HG02885 (cell line): ENCODE measurements around the gene CACNG5.
"Not testable (repeated sequence)": the region's sequence is repeated elsewhere in the genome, so short reads cannot be mapped to it uniquely, and the experiment has no call there.

Source experiments
- ATAC-seq: cut with Tn5 transposase; IDR thresholded peaks from one replicate; pipeline ENCODE4 v1.9.1; 2021; ENCODE audit warnings: mild to moderate bottlenecking; ENCODE audit not compliant: unreplicated experiment, poor library complexity

CACNG5 gene

DNA sequence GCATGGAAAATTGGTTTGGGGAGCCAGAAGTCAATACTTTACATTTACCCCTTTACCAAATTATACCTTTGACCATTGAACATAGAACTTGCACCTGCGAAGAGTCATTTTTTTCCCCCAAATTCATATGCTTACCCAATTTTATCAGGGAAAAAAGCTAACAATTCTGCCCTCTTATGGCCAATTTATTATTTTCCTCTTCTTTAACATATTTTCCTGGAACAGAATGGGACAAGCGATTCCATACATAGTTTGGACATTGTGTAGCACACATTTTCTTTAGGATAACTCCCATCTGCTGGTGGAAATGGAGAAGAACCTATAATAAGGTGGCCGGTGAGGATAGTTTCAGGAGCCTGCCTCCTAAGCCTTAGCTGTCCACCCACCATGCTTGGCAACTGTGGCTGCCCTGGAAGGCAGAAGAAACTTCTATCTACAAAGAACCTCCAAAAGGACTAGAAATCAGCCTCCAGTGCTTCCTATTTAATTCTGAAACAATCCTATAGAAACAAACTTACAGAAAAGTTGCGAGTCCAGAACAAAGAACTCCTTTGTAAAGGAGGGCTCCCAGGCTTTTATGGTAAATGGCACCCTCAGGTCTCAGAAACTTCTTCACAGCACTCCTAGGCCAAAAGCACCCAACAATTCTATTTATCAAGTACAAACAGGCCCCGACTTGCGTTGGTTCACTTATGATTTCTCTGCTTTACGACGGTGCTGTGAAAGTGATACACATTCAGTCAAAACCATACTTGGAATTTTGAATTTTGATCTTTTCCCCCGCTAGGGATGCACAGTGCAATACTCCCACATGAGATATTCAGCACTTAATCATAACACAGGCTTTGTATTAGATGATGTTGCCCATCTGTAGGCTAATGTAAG is 65.5 kb downstream of the CACNG5 start:
- ATAC-seq = no peak

GRCh38 chr17:66903296-66903695 is 68.4 kb downstream of the CACNG5 start:
- not testable (repeated sequence) for ATAC-seq

- no peak for ATAC-seq
These were observed 68.9 kb downstream of the CACNG5 start for GRCh38 chr17:66903781-66904180.

DNA sequence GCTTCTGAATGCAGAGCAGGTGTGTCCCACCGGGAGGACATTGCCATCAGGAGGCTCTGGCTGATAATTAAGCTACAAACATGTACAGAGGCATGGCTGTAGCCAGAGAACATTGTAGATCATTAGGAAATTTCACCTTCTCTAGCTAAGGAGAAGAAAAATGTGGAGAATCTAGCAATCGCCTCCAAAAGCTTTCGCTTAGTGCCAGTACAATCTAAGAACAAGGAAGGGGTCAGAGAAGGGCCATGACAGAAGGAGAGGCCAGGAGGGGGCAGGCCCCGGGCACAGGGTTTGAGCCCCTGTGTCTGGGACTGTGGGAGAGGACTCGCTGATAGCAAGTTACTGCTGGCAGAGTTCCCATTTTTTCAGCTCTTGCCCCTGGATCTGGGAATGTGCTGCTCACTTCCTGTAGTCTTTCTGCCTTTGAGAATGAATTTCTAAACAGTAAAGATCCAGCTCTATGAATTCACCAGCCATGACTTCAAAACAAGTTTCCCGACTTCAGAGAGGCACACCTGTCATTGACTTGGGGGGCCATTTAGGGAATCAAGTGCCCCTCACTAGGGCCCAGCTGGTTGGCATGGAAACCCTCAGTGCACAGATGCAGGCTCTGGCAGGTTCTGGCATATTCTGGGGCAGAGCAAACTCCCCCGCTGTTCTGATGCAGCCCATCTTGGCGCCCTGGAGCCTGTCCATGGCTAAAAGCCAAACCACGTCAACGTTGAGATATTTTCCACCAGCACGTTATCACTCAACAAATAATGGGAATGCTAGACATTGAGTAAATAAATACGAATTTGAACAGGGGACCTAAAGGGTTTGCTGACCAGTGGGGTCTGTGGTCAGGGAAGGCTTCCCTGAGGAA is 70.1 kb downstream of the CACNG5 start:
- no peak for ATAC-seq

DNA sequence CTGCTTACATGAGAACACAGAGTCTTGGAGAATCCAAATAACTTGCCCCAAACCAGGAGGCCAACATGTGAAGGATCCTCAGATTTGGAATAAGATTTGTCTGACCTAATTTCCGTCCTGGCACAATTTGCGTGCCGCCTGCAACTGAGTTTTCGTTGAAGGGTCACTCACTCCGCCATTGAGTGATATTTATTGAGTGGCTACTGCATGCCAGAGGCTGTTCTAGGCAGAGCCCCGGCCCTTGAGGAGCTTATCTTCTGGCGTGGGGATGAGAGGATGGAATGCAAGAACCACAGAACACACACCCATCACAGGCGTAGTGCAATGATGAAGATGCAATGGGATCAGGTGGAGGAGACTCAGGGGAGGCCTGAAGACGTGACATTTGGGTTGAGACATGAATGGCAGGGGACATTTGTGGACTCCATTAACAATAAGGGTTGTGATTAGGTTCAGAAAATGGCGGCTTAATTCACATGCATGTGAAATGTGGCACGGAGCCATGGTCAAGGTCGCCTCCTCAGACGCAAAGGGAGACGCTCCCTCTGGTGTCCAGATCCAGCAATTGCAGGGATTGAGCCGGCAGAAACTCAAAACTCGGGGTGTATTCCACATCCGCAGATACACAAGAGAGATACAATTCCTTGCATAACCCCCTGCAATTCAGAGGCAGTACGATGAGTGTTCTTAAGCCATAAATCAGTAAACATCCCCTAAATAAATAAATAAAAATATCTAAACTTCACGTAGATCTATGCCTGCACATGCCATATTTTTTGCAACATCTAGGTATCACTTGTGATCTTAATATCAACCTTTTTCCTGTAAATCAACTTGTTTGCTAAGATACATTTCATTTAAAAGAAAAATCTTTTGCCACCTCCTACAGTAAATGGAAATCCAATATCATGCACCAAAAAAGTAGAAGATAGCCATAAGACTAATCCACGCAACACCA is 71.7 kb downstream of the CACNG5 start:
- ATAC-seq = no peak

GRCh38 chr17:66909804-66910373 is 75.0 kb downstream of the CACNG5 start:
- no peak for ATAC-seq

DNA sequence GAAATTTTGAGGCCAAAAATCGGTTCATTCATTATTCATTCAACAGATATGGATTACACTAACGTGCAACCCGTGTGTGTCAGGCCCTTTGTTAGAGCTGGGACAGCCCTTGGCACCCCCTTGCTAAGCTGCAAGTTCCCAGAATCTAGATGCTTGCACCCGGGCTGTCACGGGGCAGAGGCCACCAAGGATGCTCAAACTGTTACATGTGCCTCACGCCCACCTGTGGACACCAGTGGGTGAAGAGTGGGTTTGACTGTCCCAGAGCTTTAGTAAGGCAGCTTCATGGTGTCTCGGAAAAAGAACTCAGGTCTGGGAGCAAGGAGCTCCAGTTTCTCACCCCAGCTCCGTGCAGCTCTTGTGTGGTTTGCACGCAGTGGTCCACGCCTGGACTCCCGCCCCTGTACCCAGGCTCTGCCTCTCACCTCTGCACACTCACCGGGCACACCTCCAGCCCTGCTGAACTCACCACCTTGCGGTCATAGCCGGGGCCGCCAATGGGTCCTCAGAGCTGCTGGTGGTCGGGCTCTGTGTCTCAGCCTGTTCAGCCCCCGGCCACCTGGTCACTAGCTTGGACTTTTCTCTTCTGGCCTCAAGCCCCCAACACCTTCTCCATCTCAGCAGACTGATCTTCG is 75.9 kb downstream of the CACNG5 start:
- ATAC-seq = no peak

DNA sequence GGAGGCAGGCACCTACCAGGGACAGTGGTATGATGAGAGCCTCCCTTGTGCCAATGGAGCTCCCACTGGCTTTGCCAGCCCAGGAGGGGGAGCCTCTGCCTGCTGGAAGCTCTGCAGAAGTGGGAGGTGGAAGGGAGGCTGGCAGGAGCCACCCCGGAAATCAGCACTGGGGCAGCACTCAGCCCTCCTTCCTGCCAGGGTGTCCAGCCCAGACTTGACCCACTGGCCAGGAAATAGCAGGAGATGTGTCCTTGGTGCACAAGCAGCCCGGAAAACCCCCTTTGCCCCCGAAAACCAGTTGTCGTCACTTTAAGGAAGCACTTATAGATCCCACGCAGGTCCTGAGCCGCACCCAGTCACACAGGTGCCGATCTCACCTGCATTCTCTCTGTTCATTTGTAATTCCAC is 80.3 kb downstream of the CACNG5 start:
- no peak for ATAC-seq

DNA sequence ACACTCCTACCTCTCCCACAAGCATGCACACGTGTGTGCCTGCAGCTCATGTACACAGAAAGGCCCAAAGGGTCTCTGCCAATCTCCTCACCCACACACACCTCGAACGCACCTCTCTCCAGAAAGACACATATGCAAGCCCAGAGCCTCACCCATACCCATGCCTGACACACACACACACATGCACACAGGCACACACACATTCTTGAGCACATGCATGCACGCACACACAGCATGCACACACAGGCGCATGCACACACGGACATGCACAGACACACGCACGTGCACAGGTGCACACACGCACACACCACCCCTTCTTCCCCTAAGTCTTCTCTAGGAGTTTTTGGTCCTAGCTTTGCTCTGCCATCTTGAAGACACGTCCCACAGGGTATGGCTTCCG is 80.9 kb downstream of the CACNG5 start:
- ATAC-seq = no peak

GRCh38 chr17:66916946-66917345 is 82.0 kb downstream of the CACNG5 start:
- no peak for ATAC-seq

GRCh38 chr17:66918896-66919295 is 84.0 kb downstream of the CACNG5 start:
- no peak for ATAC-seq

DNA sequence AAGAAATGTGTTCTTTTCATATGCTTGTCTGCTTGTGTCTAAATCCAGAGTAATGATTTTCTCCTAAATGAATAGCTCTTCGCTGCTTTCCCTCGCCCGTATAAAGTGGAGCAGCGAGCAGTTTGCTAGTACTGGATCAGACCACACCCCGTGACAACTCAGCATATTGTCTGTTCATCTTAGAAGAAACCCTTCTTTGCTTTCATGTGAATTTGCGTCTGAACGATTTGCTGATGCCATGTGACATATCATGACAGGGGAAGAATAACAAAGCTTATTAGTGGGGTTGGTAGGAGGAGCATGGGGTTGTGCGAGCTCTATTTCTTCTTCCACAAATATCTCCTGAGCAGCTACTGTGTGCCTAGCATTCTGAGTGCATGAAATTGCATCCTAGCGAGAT is 85.5 kb downstream of the CACNG5 start:
- ATAC-seq = no peak

GRCh38 chr17:66920950-66921349 is 86.0 kb downstream of the CACNG5 start:
- no peak for ATAC-seq

DNA sequence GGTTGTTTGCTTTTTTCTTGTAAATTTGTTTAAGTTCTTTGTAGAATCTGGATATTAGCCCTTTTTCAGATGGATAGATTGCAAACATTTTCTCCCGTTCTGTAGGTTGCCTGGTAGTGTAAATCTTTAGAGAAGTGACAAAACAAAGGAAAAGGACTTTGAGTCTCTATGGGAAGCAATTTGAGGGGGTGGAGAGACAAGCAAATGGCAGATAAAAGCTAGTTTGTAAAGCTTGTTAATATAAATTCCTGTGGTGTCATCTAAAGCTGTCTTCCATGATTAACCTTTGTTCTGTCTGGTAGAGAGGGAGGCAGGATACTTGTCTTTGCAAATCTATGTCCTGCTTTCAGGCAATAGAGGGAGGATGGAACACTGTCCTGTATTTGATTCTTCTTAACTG is 89.0 kb downstream of the CACNG5 start:
- ATAC-seq = no peak

GRCh38 chr17:66925811-66926500 is 91.0 kb downstream of the CACNG5 start:
- no peak for ATAC-seq

DNA sequence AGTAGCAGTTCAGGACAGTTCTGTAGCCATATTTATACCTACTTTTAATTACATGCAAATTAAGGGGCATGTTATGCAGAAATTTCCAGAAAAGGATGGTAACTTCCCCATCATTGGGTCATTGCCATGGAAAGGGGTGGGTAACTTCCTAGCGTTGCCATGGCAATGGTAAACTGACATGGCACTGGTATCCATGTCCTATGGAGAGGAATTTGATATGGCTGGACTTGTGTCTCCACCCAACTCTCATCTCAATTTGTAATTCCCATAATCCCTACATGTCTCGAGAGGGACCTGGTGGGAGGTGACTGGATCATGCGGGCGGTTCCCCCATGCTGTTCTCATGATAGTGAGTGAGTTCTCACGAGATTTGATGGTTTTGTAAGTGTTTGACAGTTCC is 94.0 kb downstream of the CACNG5 start:
- ATAC-seq = no peak

DNA sequence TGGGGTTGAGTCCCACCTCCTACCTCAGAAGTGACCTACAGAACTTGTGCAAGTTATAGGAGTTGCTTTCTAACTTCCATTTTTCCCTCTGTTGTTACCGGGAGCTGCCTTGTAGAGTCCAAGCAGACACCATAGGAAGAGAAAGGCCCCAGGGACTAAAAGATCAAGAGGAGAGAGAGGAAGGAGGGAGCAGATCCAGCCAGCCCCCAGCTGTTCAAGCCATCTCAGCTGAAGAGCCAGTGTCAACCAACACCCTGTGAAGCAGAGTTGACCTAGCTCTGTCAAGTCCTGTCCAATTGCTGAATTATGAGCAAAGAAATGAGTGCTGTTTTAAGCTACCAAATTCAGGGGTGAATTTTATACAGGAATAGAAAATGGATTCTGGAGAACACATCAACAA is 94.7 kb downstream of the CACNG5 start:
- ATAC-seq = no peak

DNA sequence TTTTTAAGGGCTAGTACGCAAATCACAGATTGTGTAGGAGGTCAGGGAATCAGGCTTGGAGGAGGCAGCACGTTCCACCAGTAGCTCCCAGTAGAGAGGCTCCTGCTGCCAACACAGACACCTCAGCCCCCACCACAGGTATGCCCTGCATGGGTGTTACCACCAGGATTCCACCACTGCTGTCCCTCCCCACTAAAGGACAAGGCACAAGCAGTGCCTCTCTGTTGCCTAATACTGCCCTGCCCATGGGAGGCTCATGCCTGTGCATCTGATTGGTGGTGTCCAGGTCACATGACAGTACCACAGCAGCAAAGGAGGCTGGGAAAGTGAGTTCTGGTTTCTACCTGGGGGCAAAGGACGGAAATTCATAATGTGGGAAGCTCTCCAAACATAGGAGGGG is 96.0 kb downstream of the CACNG5 start:
- no peak for ATAC-seq

GRCh38 chr17:66932311-66932710 is 97.4 kb downstream of the CACNG5 start:
- ATAC-seq = no peak
